Measurements from ENCODE around the gene GRID1.

GRID1 gene

DNA sequence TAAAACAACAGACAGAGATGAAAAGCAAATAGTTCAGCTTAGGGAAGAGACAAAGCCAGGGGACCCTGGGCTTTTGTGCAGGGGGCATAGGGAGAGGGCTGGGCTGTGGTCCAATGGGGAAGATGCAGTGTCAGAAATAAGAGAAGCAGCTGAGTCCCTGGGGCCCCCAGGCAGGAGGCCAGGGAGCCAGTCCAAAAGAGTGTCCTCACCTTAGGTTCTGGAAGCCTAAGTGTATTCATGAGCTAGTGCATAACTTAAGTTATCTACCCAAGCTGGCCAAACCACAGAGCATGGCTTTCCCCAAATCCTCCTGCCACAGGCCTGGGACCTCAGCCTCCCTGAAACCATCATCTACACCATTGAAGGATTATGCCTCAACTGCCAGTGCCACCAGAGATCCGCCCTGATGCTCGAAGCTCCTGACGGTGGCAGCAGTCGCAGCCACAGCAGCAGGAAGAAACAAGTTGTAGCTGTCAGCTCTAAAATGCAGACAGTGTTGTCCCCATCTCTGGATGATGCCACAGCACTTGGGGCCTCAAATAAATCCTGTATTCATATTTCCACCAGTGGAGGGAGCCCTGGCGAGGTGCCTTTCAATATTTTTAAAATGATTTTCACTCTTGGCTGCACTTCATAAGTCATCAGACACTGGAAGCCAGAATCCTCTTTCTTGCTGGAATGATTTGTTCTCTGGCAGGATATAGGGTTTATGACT lies 574.6 kb downstream of the GRID1 start:
- ATAC-seq (ENCODE audit: low read depth), result no peak
- TF ChIP-seq, protein P1, sequence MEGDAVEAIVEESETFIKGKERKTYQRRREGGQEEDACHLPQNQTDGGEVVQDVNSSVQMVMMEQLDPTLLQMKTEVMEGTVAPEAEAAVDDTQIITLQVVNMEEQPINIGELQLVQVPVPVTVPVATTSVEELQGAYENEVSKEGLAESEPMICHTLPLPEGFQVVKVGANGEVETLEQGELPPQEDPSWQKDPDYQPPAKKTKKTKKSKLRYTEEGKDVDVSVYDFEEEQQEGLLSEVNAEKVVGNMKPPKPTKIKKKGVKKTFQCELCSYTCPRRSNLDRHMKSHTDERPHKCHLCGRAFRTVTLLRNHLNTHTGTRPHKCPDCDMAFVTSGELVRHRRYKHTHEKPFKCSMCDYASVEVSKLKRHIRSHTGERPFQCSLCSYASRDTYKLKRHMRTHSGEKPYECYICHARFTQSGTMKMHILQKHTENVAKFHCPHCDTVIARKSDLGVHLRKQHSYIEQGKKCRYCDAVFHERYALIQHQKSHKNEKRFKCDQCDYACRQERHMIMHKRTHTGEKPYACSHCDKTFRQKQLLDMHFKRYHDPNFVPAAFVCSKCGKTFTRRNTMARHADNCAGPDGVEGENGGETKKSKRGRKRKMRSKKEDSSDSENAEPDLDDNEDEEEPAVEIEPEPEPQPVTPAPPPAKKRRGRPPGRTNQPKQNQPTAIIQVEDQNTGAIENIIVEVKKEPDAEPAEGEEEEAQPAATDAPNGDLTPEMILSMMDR (IDR thresholded peaks at IDR 0.05; ENCODE audit: poor library complexity, severe bottlenecking), result peak; percentile 36
- Histone ChIP-seq H3K4me1 (ENCODE audit: insufficient read depth, poor library complexity, severe bottlenecking) (no peaks in the 10 kb centered on the region), H3K36me3 (ENCODE audit: low read depth) (no peaks in the 10 kb centered on the region), H3K27ac (ENCODE audit: poor library complexity, severe bottlenecking) (no peak overlapping the region), H3K9me3 (ENCODE audit: severe bottlenecking) (peaks cover 2% of the 10 kb centered on the region), H3K4me3 (ENCODE audit: severe bottlenecking) (no peak overlapping the region), H3K27me3 (ENCODE audit: insufficient read depth, poor library complexity, severe bottlenecking) (no peaks in the 10 kb centered on the region)
- DNase-seq (ENCODE audit: low spot score), result no peak

DNA sequence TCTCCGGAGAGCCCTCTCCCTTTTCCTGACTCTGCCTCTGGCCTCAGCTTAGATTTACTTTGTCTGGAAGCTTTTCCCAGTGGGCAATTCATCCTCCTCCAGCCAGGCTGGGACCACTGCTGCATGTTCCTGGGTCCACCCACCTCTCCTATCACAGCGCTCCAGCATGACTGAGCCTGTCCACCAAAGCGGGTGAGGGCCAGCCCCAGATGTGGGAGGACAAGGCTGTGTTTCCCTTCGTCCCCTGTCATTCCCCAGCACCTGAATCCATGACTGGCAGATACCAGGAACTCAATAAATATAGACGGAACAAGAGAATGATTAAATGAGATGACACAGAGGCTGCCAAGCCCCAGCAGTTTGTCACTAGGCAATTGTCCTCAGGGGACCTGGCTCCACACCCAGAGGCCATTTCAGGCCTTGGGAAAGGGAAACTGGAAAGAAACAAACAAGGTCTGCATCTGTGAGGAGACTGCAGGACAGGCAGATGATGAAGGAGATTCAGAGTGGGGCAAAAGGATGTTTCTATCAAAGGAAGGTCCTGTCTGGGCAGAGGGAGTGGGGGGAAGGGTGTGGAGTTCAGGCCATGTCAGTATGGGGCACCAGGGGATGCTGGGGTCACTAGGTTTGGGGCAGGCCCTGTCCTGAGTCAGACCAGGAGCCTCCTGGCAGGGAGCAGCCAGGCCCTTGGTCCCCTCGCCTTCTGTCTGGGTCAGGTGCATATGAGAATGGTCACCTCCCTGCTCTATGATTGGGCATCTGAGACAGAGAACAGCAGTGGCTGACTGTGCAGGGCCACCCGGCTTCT lies 576.4 kb downstream of the GRID1 start:
- no peaks in the 10 kb centered on the region for H3K4me1 ChIP-seq (ENCODE audit: insufficient read depth, poor library complexity, severe bottlenecking)
- H3K9me3 ChIP-seq (ENCODE audit: severe bottlenecking), result no peaks in the 10 kb centered on the region
- ATAC-seq (ENCODE audit: low read depth), result no peak
- H3K4me3 ChIP-seq (ENCODE audit: severe bottlenecking), result no peak overlapping the region
- no peak overlapping the region for H3K27ac ChIP-seq (ENCODE audit: poor library complexity, severe bottlenecking)
- H3K27me3 ChIP-seq (ENCODE audit: insufficient read depth, poor library complexity, severe bottlenecking), result no peaks in the 10 kb centered on the region
- TF ChIP-seq, protein P1 (IDR thresholded peaks at IDR 0.05; ENCODE audit: poor library complexity, severe bottlenecking), result no peak
- no peak for DNase-seq (ENCODE audit: low spot score)
- H3K36me3 ChIP-seq (ENCODE audit: low read depth), result no peaks in the 10 kb centered on the region

DNA sequence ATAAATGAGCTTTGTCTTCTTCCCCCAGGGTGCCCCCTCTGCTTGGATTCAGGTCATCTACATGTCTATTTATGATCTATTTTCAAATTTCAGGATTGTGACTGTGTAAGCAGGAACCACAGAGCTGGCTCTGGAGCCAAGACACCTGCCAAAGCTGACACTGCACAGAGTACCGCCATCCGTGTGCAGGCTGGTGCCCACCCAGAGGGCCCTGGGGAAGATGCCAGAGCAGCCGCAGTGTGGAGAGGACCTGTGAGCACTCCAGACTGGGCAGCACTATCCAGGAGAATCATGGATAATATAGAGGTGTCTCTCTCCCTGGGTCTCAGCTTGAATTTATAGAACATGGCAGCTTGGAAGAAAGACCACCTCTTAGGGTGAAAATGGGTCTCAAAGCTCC lies 577.5 kb downstream of the GRID1 start:
- Histone ChIP-seq H3K27me3 (ENCODE audit: insufficient read depth, poor library complexity, severe bottlenecking) (no peaks in the 10 kb centered on the region), H3K4me3 (ENCODE audit: severe bottlenecking) (no peak overlapping the region), H3K36me3 (ENCODE audit: low read depth) (no peaks in the 10 kb centered on the region), H3K4me1 (ENCODE audit: insufficient read depth, poor library complexity, severe bottlenecking) (no peaks in the 10 kb centered on the region), H3K9me3 (ENCODE audit: severe bottlenecking) (no peaks in the 10 kb centered on the region), H3K27ac (ENCODE audit: poor library complexity, severe bottlenecking) (no peak overlapping the region)
- ATAC-seq (ENCODE audit: low read depth) (no peak), DNase-seq (ENCODE audit: low spot score) (no peak)
- TF ChIP-seq, protein P1 (IDR thresholded peaks at IDR 0.05; ENCODE audit: poor library complexity, severe bottlenecking), result no peak

DNA sequence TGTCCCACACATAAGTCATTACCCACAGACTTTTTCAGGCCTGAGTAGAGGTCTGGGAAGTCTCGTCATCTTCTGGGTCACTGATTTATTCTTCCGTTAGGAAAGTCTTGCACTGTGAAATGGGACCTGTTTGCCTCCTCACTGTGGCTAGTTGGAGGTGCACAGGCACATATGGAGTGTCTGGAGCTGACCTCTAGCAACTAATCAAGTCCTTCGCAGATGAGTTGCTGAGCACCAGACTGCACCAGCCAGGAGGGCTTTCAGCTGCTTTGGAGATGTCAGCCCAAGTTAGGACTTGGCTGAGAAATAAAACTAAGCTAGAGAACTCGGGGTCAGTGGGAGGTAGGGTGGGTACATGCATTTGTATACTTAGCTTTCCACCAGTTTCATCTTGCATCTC lies 578.0 kb downstream of the GRID1 start:
- DNase-seq (ENCODE audit: low spot score), result no peak
- no peak overlapping the region for H3K27ac ChIP-seq (ENCODE audit: poor library complexity, severe bottlenecking)
- H3K4me3 ChIP-seq (ENCODE audit: severe bottlenecking), result no peak overlapping the region
- H3K36me3 ChIP-seq (ENCODE audit: low read depth), result no peaks in the 10 kb centered on the region
- TF ChIP-seq, protein P1 (IDR thresholded peaks at IDR 0.05; ENCODE audit: poor library complexity, severe bottlenecking), result no peak
- no peaks in the 10 kb centered on the region for H3K27me3 ChIP-seq (ENCODE audit: insufficient read depth, poor library complexity, severe bottlenecking)
- no peaks in the 10 kb centered on the region for H3K9me3 ChIP-seq (ENCODE audit: severe bottlenecking)
- ATAC-seq (ENCODE audit: low read depth), result no peak
- no peaks in the 10 kb centered on the region for H3K4me1 ChIP-seq (ENCODE audit: insufficient read depth, poor library complexity, severe bottlenecking)

DNA sequence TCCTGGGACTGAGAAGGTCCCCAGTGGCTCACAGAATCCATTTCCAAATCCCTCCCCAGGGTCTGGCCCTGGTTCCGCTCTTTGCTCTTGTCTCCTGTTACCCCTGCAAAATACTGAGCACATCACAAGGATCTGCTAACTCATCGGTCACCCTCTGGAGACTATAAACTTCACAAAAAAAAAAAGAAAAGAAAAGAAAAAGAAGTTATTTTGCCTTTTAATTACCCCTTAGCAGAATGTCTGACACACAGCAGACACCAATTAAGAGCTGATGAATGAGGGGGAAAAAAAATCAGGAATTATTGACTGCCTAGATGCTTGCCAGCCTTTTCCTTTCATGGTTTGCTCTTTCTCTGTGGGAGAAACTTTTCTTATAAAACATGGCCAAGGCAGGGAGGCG lies 578.7 kb downstream of the GRID1 start:
- Histone ChIP-seq H3K27me3 (ENCODE audit: insufficient read depth, poor library complexity, severe bottlenecking) (no peaks in the 10 kb centered on the region), H3K4me3 (ENCODE audit: severe bottlenecking) (no peak overlapping the region), H3K27ac (ENCODE audit: poor library complexity, severe bottlenecking) (no peak overlapping the region), H3K9me3 (ENCODE audit: severe bottlenecking) (no peaks in the 10 kb centered on the region), H3K4me1 (ENCODE audit: insufficient read depth, poor library complexity, severe bottlenecking) (no peaks in the 10 kb centered on the region), H3K36me3 (ENCODE audit: low read depth) (no peaks in the 10 kb centered on the region)
- TF ChIP-seq, protein P1 (IDR thresholded peaks at IDR 0.05; ENCODE audit: poor library complexity, severe bottlenecking), result no peak
- ATAC-seq (ENCODE audit: low read depth) (no peak), DNase-seq (ENCODE audit: low spot score) (no peak)
